Adrenal gland (tissue), 12 donors: ENCODE results near the gene MED22. TPM values are rescaled to one million over a fixed set of nuclear protein-coding genes. Genes with fewer than 3 reads are reported as not detected.
"Not testable (repeated sequence)": the region's sequence is repeated elsewhere in the genome, so short reads cannot be mapped to it uniquely, and the experiment has no call there.

Source experiments
- DNase-seq, 7 donors: peaks; one replicate each; pipeline ENCODE4 v3.0.0-alpha.2; 2019 to 2020
- H3K27ac ChIP-seq, 5 donors: fragments of 200-600 bp; sonication (generic) in 4 of 5; 1 replicate in 3 of 5; 2 replicates in 2 of 5; pipeline versions ENCODE4 v1.5.1 to v1.8.0; 2016 to 2020; ENCODE audit warnings: mild to moderate bottlenecking in 1 of 5
- H3K27me3 ChIP-seq: fragments of 200-600 bp; 2 replicates; pipeline ENCODE4 v1.8.0; 2021
- H3K36me3 ChIP-seq, 2 donors: fragments of 200-600 bp; replicated peaks in 1 of 2; 1 replicate in 1 of 2; 2 replicates in 1 of 2; pipeline versions ENCODE4 v1.5.1 to v1.8.0; 2018 to 2022
- H3K4me1 ChIP-seq, 2 donors: fragments of 200-600 bp; replicated peaks in 1 of 2; 1 replicate in 1 of 2; 2 replicates in 1 of 2; pipeline versions ENCODE4 v1.5.1 to v1.8.0; 2018 to 2021
- H3K4me3 ChIP-seq, 4 donors: fragments of 200-600 bp; sonication (generic) in 3 of 4; one replicate each; pipeline ENCODE4 v1.5.1; 2016 to 2018
- H3K9me3 ChIP-seq, 3 donors: fragments of 200-600 bp; sonication (generic) in 1 of 3; replicated peaks in 1 of 3; 1 replicate in 2 of 3; 2 replicates in 1 of 3; pipeline versions ENCODE4 v1.5.1 to v1.8.0; 2016 to 2021
- CTCF ChIP-seq, 6 experiments: fragments of 450-650 bp in 4 of 6; fragments of 200-600 bp in 2 of 6; sonication (generic) in 1 of 6; IDR thresholded peaks; 1 replicate in 5 of 6; 2 replicates in 1 of 6; pipeline versions ENCODE4 v1.5.1 to v1.8.0; 2016 to 2021; ENCODE audit warnings: antibody characterized with exemption in 6 of 6, mild to moderate bottlenecking in 2 of 6, moderate library complexity in 1 of 6
- POLR2A ChIP-seq, 2 donors: fragments of 450-650 bp; IDR thresholded peaks; one replicate each; pipeline ENCODE4 v1.6.1; 2017; ENCODE audit warnings: antibody characterized with exemption in 2 of 2, mild to moderate bottlenecking in 2 of 2, moderate library complexity in 1 of 2
- WGBS, 4 donors: extraction: QIAGEN DNeasy Blood & Tissue Kit in 2 of 4; methylation state at CpG; one replicate each; pipeline versions ENCODE4 v1.1.5 to v1.1.7; 2013 to 2017; 5-methylcytosine and 5-hydroxymethylcytosine counted together
- intact Hi-C, 2 donors: fragments of 100-400 bp; cut with DNase I; formaldehyde crosslinking; loops; one replicate each; pipeline versions ENCODE4 v1.14.1 to v1.15.0; 2022 to 2023
- polyA plus RNA-seq, 3 donors: library from polyadenylated mRNA; stranded (reverse); fragments of 200-250 nt in 2 of 3; fragments of 350-450 nt in 1 of 3; fragmentation: Illumina TruSeq in 1 of 3; extraction: RNeasy Lipid Tissue Mini Kit (QIAGEN cat#74804) in 1 of 3; gene quantifications; one replicate each; pipeline ENCODE4 v1.2.3, GENCODE V29; 2013 to 2014
- small RNA-seq, 2 donors: library from RNA; depleted of rRNA; stranded (forward); fragments of <200 nt; gene quantifications; one replicate each; pipeline ENCODE3, GENCODE V24; 2016
- total RNA-seq, 9 donors: library from RNA; depleted of rRNA in 4 of 9; stranded (reverse); fragments of >200 nt in 4 of 9; fragments of 120-200 nt in 1 of 9; fragmentation: NEBNext Ultra II Directional in 1 of 9; extraction: Animal tissue kit (Norgen Biotek cat#: 25700) in 1 of 9; gene quantifications; one replicate each; pipeline versions ENCODE4 v1.1.0 to v1.2.4, GENCODE V29; 2013 to 2023
- donor health status: healthy with polysubstance abuse.
- donor health status: Bipolar disorder and iron deficiency.
- donor health status: DM: yes; HTN: yes; CAD: no.
- donor health status: DM: no; HTN: no; CAD: no.
- donor health status: DM: no; HTN: no; CAD: no.
- donor health status: DM: yes; HTN: yes; CAD: no.

MED22 gene
- total and polyA plus RNA-seq, 12 donors, result 11.4 to 38.0 (median 28.5) TPM

- H3K4me3 ChIP-seq, result no peak overlapping the region
- H3K36me3 ChIP-seq, result no peaks in the 10 kb centered on the region
- no peaks in the 10 kb centered on the region for H3K9me3 ChIP-seq
- H3K27me3 ChIP-seq, result no peaks in the 10 kb centered on the region
- WGBS, 4 donors, result 84 to 93% (median 85%) methylated on average over 11 to 13 of the region's 13 CpGs
- intact Hi-C loops, result no loop called here
- no peaks in the 10 kb centered on the region for H3K4me1 ChIP-seq
- TF ChIP-seq POLR2A (IDR thresholded peaks at IDR 0.05) (no peak), CTCF (IDR thresholded peaks at IDR 0.05) (no peak)
- peak in 2 of 7 donors; percentile 4 to 20 for DNase-seq
- no peak overlapping the region for H3K27ac ChIP-seq
These were observed 46.4 kb downstream of the MED22 start for GRCh38 chr9:133301253-133302230.

GRCh38 chr9:133299996-133300395 lies 47.9 kb downstream of the MED22 start:
- H3K27ac ChIP-seq, H3K4me3 ChIP-seq, H3K36me3 ChIP-seq, H3K27me3 ChIP-seq, H3K4me1 ChIP-seq, intact Hi-C loops, H3K9me3 ChIP-seq: not testable (repeated sequence)
- WGBS, 4 donors, result 75 to 80% (median 77%) methylated on average over 9 to 16 of the region's 16 CpGs
- peak in 1 of 7 donors; percentile 4 for DNase-seq

- H3K4me3 ChIP-seq, result no peak overlapping the region
- no peaks in the 10 kb centered on the region for H3K27me3 ChIP-seq
- H3K36me3 ChIP-seq, result no peaks in the 10 kb centered on the region
- no peaks in the 10 kb centered on the region for H3K4me1 ChIP-seq
- 41 to 54% (median 52%) methylated on average over 1 of the region's 1 CpG for WGBS, 4 donors
- H3K27ac ChIP-seq, result no peak overlapping the region
- TF ChIP-seq CTCF (IDR thresholded peaks at IDR 0.05) (no peak), POLR2A (IDR thresholded peaks at IDR 0.05) (no peak)
- peaks cover 0 to 7% (median 0%) of the 10 kb centered on the region in 3 donors for H3K9me3 ChIP-seq
- DNase-seq, result no peak
- intact Hi-C loops, result no loop called here
These were observed 53.7 kb downstream of the MED22 start for GRCh38 chr9:133294257-133294656.

GRCh38 chr9:133290751-133291302 lies 57.1 kb downstream of the MED22 start:
- H3K9me3 ChIP-seq, result peaks cover 0 to 7% (median 0%) of the 10 kb centered on the region in 3 donors
- H3K4me1 ChIP-seq, result no peaks in the 10 kb centered on the region
- H3K4me3 ChIP-seq, result no peak overlapping the region
- H3K27me3 ChIP-seq, result no peaks in the 10 kb centered on the region
- no peak overlapping the region for H3K27ac ChIP-seq
- TF ChIP-seq POLR2A (IDR thresholded peaks at IDR 0.05) (no peak), CTCF (IDR thresholded peaks at IDR 0.05) (no peak)
- 85 to 92% (median 88%) methylated on average over 2 of the region's 2 CpGs for whole genome bisulfite sequencing, 4 donors
- intact Hi-C loops, result no loop called here
- H3K36me3 ChIP-seq, result no peaks in the 10 kb centered on the region
- DNase-seq, result peak in 1 of 7 donors; percentile 6

Small RNA genes within 50 kb of the gene (small RNA-seq; reads per million reads assigned to genes)
- gene RF00019, result 0 reads per million in 2 donors
- gene SNORD24, result 0 reads per million in 2 donors
- 0 reads per million in 2 donors for gene SNORD36A
- gene SNORD36B, result 0 reads per million in 2 donors
- gene SNORD36C, result 0 reads per million in 2 donors

Other genes starting within 250 kb of the MED22 start
- 100 to 1,000 TPM in 1 of 9 donors, 10 to 100 TPM in 8; 35.0 to 104 (median 56.2) TPM for gene RALGDS, start 226.9 kb downstream of the MED22 start, total RNA-seq
- gene RALGDS, start 226.9 kb downstream of the MED22 start, polyA plus RNA-seq, result 100 to 1,000 TPM in 1 of 3 donors, 10 to 100 TPM in 2; 21.3 to 170 (median 97.8) TPM
- 10 to 100 TPM in 8 of 9 donors, 1 to 10 TPM in 1; 3.5 to 67.5 (median 39.4) TPM for gene GBGT1, start 184.2 kb downstream of the MED22 start, total RNA-seq
- gene GBGT1, start 184.2 kb downstream of the MED22 start, polyA plus RNA-seq, result 10 to 100 TPM in 2 of 3 donors, 1 to 10 TPM in 1; 6.7 to 29.0 (median 18.9) TPM
- under 1 TPM in 2 of 9 donors, not detected in 7; 0.11 to 0.32 TPM for gene OBP2B, start 138.9 kb downstream of the MED22 start, total RNA-seq
- not detected for gene OBP2B, start 138.9 kb downstream of the MED22 start, polyA plus RNA-seq
- gene ABO, start 72.9 kb downstream of the MED22 start, total RNA-seq, result 10 to 100 TPM in 7 of 9 donors, 1 to 10 TPM in 2; 2.9 to 43.1 (median 18.7) TPM
- 10 to 100 TPM in 2 of 3 donors, 1 to 10 TPM in 1; 9.9 to 20.8 (median 18.5) TPM for gene ABO, start 72.9 kb downstream of the MED22 start, polyA plus RNA-seq
- gene SURF6, start 11.9 kb downstream of the MED22 start, total RNA-seq, result 10 to 100 TPM in 8 of 9 donors, 1 to 10 TPM in 1; 6.2 to 42.2 (median 23.0) TPM
- 10 to 100 TPM; 18.7 to 36.4 (median 23.4) TPM for gene SURF6, start 11.9 kb downstream of the MED22 start, polyA plus RNA-seq
- gene RPL7A, start 87 bp upstream of the MED22 start, total RNA-seq, result 1,000 to 10,000 TPM; 1,947 to 3,128 (median 2,349) TPM
- gene RPL7A, start 87 bp upstream of the MED22 start, polyA plus RNA-seq, result 1,000 to 10,000 TPM; 1,875 to 3,598 (median 2,830) TPM
- gene SURF1, start 8.4 kb upstream of the MED22 start, total RNA-seq, result 100 to 1,000 TPM in 1 of 9 donors, 10 to 100 TPM in 8; 50.9 to 111 (median 71.5) TPM
- gene SURF1, start 8.4 kb upstream of the MED22 start, polyA plus RNA-seq, result 10 to 100 TPM; 55.7 to 96.3 (median 79.9) TPM
- gene SURF2, start 8.4 kb upstream of the MED22 start, total RNA-seq, result 10 to 100 TPM; 13.4 to 29.2 (median 20.8) TPM
- 10 to 100 TPM; 19.9 to 53.0 (median 41.4) TPM for gene SURF2, start 8.4 kb upstream of the MED22 start, polyA plus RNA-seq
- gene SURF4, start 27.9 kb upstream of the MED22 start, total RNA-seq, result 100 to 1,000 TPM; 157 to 340 (median 183) TPM
- 100 to 1,000 TPM in 1 of 3 donors, 10 to 100 TPM in 2; 43.4 to 285 (median 53.4) TPM for gene SURF4, start 27.9 kb upstream of the MED22 start, polyA plus RNA-seq
- 1 to 10 TPM in 6 of 9 donors, under 1 TPM in 1, not detected in 2; 0.71 to 6.0 (median 1.8) TPM for gene STKLD1, start 28.2 kb upstream of the MED22 start, total RNA-seq
- gene STKLD1, start 28.2 kb upstream of the MED22 start, polyA plus RNA-seq, result 1 to 10 TPM; 2.4 to 5.2 (median 4.8) TPM
- gene REXO4, start 69.9 kb upstream of the MED22 start, total RNA-seq, result 10 to 100 TPM; 18.9 to 27.6 (median 23.0) TPM
- gene REXO4, start 69.9 kb upstream of the MED22 start, polyA plus RNA-seq, result 10 to 100 TPM; 19.4 to 24.2 (median 20.5) TPM
- gene ADAMTS13, start 74.2 kb upstream of the MED22 start, total RNA-seq, result 1 to 10 TPM in 6 of 9 donors, under 1 TPM in 3; 0.30 to 8.7 (median 1.8) TPM
- gene ADAMTS13, start 74.2 kb upstream of the MED22 start, polyA plus RNA-seq, result 10 to 100 TPM in 2 of 3 donors, under 1 TPM in 1; 0.15 to 19.9 (median 13.4) TPM
- 10 to 100 TPM; 11.4 to 29.5 (median 21.5) TPM for gene CACFD1, start 111.8 kb upstream of the MED22 start, total RNA-seq
- gene CACFD1, start 111.8 kb upstream of the MED22 start, polyA plus RNA-seq, result 10 to 100 TPM in 1 of 3 donors, 1 to 10 TPM in 2; 6.5 to 11.1 (median 8.8) TPM
- gene SLC2A6, start 131.0 kb upstream of the MED22 start, total RNA-seq, result 10 to 100 TPM in 3 of 9 donors, 1 to 10 TPM in 6; 1.4 to 79.1 (median 8.0) TPM
- 1 to 10 TPM; 3.3 to 6.7 (median 5.0) TPM for gene SLC2A6, start 131.0 kb upstream of the MED22 start, polyA plus RNA-seq
- not detected for gene MYMK, start 176.8 kb upstream of the MED22 start, total RNA-seq
- not detected for gene MYMK, start 176.8 kb upstream of the MED22 start, polyA plus RNA-seq
- 100 to 1,000 TPM in 2 of 9 donors, 10 to 100 TPM in 6, under 1 TPM in 1; 1.00 to 138 (median 58.2) TPM for gene ADAMTSL2, start 186.6 kb upstream of the MED22 start, total RNA-seq
- 100 to 1,000 TPM in 1 of 3 donors, 10 to 100 TPM in 1, 1 to 10 TPM in 1; 4.1 to 108 (median 35.3) TPM for gene ADAMTSL2, start 186.6 kb upstream of the MED22 start, polyA plus RNA-seq